NB4 (cell line): Measurements from ENCODE around the gene NR3C1.

ENCODE experiments used
- MYC ChIP-seq: IDR thresholded peaks from 2 replicates; pipeline ENCODE4 v1.6.1; 2011; ENCODE audit warnings: low read depth, low read length
- POLR2A ChIP-seq: IDR thresholded peaks from 2 replicates; pipeline ENCODE4 v1.6.1; 2011; ENCODE audit warnings: mild to moderate bottlenecking; ENCODE audit not compliant: insufficient read length; ENCODE audit errors: extremely low read depth
- TF ChIP-seq, protein P1 (sequence below): IDR thresholded peaks from one replicate; pipeline ENCODE4 v1.5.1; 2012; ENCODE audit warnings: low read depth, low read length
- TF ChIP-seq, protein P2 (sequence below): IDR thresholded peaks from 2 replicates; pipeline ENCODE4 v1.6.1; 2011; ENCODE audit warnings: low read depth, low read length

DNA sequence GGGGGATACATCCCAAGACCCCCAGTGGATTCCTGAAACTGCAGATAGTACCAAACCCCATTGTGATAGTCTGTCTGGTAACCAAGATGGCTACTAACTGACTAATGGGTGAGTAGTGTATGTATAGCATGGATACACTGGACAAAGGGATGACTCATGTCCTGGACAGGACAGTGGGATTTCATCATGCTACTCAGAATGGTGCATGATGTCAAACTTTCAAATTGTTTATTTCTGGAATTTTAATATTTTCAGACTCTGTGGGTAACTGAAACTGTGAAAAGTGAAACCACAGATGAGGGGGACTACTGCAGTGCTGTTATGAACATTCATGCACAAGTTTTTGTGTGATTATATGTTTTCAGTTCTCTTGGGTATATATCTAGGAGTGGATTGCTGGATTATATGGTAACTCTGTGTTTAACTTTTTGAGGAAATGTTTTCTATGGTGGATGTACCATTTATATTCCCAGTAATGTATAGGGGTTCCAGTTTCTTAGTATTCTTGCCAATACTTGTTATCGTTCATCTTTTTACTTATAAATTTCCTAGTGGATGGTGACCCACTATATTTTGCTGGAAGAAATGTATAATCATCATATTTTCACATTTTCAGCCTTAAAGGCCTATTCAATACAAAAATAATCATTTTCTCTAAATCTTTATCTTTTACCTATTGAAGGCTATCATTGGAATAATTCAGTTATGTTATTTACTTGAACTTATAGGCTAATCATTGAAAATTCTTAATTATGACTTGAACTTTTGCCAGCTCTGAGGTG, 140.9 kb downstream of the NR3C1 start:
- TF ChIP-seq, protein P1, sequence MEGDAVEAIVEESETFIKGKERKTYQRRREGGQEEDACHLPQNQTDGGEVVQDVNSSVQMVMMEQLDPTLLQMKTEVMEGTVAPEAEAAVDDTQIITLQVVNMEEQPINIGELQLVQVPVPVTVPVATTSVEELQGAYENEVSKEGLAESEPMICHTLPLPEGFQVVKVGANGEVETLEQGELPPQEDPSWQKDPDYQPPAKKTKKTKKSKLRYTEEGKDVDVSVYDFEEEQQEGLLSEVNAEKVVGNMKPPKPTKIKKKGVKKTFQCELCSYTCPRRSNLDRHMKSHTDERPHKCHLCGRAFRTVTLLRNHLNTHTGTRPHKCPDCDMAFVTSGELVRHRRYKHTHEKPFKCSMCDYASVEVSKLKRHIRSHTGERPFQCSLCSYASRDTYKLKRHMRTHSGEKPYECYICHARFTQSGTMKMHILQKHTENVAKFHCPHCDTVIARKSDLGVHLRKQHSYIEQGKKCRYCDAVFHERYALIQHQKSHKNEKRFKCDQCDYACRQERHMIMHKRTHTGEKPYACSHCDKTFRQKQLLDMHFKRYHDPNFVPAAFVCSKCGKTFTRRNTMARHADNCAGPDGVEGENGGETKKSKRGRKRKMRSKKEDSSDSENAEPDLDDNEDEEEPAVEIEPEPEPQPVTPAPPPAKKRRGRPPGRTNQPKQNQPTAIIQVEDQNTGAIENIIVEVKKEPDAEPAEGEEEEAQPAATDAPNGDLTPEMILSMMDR, result no peak
- no peak for TF ChIP-seq POLR2A
- TF ChIP-seq, protein P2, sequence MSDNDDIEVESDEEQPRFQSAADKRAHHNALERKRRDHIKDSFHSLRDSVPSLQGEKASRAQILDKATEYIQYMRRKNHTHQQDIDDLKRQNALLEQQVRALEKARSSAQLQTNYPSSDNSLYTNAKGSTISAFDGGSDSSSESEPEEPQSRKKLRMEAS, result no peak
- TF ChIP-seq MYC, result no peak
